SIG-M5 treated with dmso at 0.1 percent for 504 hours (cell line): ENCODE results near the gene ZSCAN31.
A peak's percentile ranks its signal among the peaks of the same experiment; 100 is the strongest.
"Not testable (repeated sequence)": the region's sequence is repeated elsewhere in the genome, so short reads cannot be mapped to it uniquely, and the experiment has no call there.

ENCODE experiments used
- DNase-seq: peaks from one replicate; lab custom pipeline; 2025; ENCODE audit not compliant: unreplicated experiment; lab: John Stamatoyannopoulos, UW

Gene ZSCAN31

GRCh38 chr6:28323813-28324424, 12.0 kb downstream of the ZSCAN31 start:
- no peak for DNase-seq

GRCh38 chr6:28322661-28323060, 13.3 kb downstream of the ZSCAN31 start:
- DNase-seq: no peak

- DNase-seq: not testable (repeated sequence)
Measured at GRCh38 chr6:28317866-28318265, 18.1 kb downstream of the ZSCAN31 start.

- DNase-seq: no peak
Measured at GRCh38 chr6:28315628-28316027, 20.3 kb downstream of the ZSCAN31 start.

GRCh38 chr6:28312939-28313338, 23.0 kb downstream of the ZSCAN31 start:
- DNase-seq: no peak

GRCh38 chr6:28311139-28311823, 24.7 kb downstream of the ZSCAN31 start:
- DNase-seq: no peak

GRCh38 chr6:28306363-28306762, 29.6 kb downstream of the ZSCAN31 start:
- not testable (repeated sequence) for DNase-seq

GRCh38 chr6:28303570-28303969, 32.4 kb downstream of the ZSCAN31 start:
- DNase-seq: no peak

GRCh38 chr6:28296520-28297060, 39.4 kb downstream of the ZSCAN31 start:
- no peak for DNase-seq

- no peak for DNase-seq
Measured at GRCh38 chr6:28295326-28295725, 40.6 kb downstream of the ZSCAN31 start.

GRCh38 chr6:28291573-28291972, 44.4 kb downstream of the ZSCAN31 start:
- no peak for DNase-seq

GRCh38 chr6:28282926-28283325, 53.0 kb downstream of the ZSCAN31 start:
- no peak for DNase-seq

GRCh38 chr6:28281288-28282064, 54.5 kb downstream of the ZSCAN31 start, which contains the start of gene PGBD1:
PGBD1 (plus strand) TSS chr6:28281572; CDS start chr6:28283814, 2,242 bp downstream.
- DNase-seq: peak; percentile 40

GRCh38 chr6:28280595-28281287, 55.2 kb downstream of the ZSCAN31 start:
- DNase-seq: no peak

GRCh38 chr6:28277746-28278145, 58.2 kb downstream of the ZSCAN31 start:
- no peak for DNase-seq

- no peak for DNase-seq
Measured at GRCh38 chr6:28274888-28275287, 61.1 kb downstream of the ZSCAN31 start.
